ENCODE data around the gene RAB24. TPM values are rescaled to one million over a fixed set of nuclear protein-coding genes. Genes with fewer than 3 reads are reported as not detected.

Gene RAB24
- total RNA-seq (2012; rRNA removed): 15.6 and 18.5 TPM in 2 replicates
- polyA plus RNA-seq (2012; rRNA removed): 60.8 and 71.1 TPM in 2 replicates
- polyA plus RNA-seq (2012; cell fraction: cytosol; rRNA removed): 84.6 and 99.1 TPM in 2 replicates
- 302 and 389 TPM in 2 replicates for polyA plus RNA-seq (2012; cell fraction: nucleus; rRNA removed; ENCODE audit: low replicate concordance)
- percentile 65 among the genes with signal in this experiment for Bru-seq, nascent RNA
- BruChase-seq, experiment 1, labeled RNA remaining after a 6-hour chase: percentile 84 among the genes with signal in this experiment
- percentile 72 among the genes with signal in this experiment for BruChase-seq, experiment 2, labeled RNA remaining after a 2-hour chase
- long read RNA-seq, transcript RAB24-206 (7 exons, 1,820 nt): minor isoform, 18 of 62 reads
- long read RNA-seq, transcript RAB24-204 (9 exons, 1,236 nt): minor isoform, 6 of 62 reads
- long read RNA-seq, transcript RAB24-201 (8 exons, 1,311 nt): major isoform, 29 of 62 reads
- long read RNA-seq, partial matches to known transcripts: 0 of 62 reads
- long read RNA-seq, other reads (novel, unspliced or antisense): 9 of 62 reads

DNA sequence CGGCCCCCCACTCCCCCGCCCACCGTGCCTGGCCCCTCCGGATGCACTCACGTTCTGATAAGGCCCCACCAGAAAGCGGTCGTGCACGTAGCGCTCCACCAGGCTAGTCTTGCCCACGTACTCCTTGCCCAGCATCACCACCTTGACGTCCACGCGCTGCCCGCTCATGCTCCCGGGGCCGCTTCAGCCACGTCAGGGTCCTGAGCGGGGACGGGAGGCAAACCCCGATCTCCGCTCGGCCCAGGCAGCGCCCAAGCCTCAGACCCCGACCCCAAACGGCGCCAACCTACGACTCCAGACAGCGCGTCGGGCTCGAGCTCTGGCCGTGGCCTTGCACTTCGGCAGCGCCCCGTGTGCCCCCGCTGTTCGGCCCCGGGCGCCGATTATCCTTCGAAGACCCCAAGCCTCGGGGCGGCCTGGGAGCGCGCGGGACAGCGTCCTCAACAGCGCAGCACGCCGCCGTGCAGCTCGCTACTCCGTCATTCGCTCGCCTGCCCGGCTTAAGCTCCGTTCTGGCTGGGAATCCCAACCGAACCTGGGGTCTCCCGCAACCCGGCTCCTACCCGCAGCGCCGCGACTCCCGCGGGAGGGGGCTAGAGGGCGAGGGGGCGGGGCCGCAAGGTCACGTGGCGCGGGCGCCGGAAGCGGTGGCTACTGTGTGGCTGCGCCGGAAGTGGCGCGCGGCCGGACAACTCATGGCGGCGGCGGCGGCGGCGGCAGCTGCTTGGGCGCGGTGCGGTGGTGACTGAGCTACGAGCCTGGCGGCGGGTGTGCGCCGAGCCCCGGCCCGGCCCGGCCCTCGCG is at the start of gene RAB24, which contains the start of gene PRELID1:
RAB24 (minus strand) TSS at position 599 of the 804 bp plus-strand sequence; CDS start at position 168, 431 bp downstream.
PRELID1 (plus strand) TSS at position 679 of the 804 bp plus-strand sequence. CDS start 187 bp downstream, outside the sequence.
- Histone ChIP-seq H2AK5ac (ENCODE audit: low read depth, low read length) (peak within 1 kb of the TSS; percentile 89), H3K9me1 (ENCODE audit: insufficient read depth, low read length) (peaks cover 8% of the 10 kb centered on the region; the same call in 1 of the 2 replicates), H3K27ac (ENCODE audit: insufficient read depth, low read length) (peak within 1 kb of the TSS; percentile 94), H2BK20ac (ENCODE audit: low read depth, low read length) (no peak within 1 kb of the TSS), H3K9me3 (ENCODE audit: control insufficient read depth, insufficient read depth, low read length) (no peaks in the 10 kb centered on the region), H3K4me3 (ENCODE audit: insufficient read depth, low read depth, low read length) (peak within 1 kb of the TSS; percentile 98), H3K79me1 (ENCODE audit: low read depth in 1 of 2, low read length in 2 of 2) (peaks cover 12 to 66% of the 10 kb centered on the region in 2 experiments), H2BK5ac (ENCODE audit: low read depth, low read length, poor library complexity, severe bottlenecking) (peak within 1 kb of the TSS; percentile 67), H3K4me2 (ENCODE audit: low read depth, low read length) (peak within 1 kb of the TSS; percentile 93), H3K4me1 (ENCODE audit: control insufficient read depth, insufficient read depth, low read length) (peaks cover 12% of the 10 kb centered on the region), H4K5ac (ENCODE audit: low read depth, low read length) (peak within 1 kb of the TSS; percentile 86), H3K27me3 (ENCODE audit: control insufficient read depth, insufficient read depth, low read length) (no peaks in the 10 kb centered on the region), H2AK9ac (replicated peaks; ENCODE audit: low read depth, low read length, poor library complexity) (peak within 1 kb of the TSS; percentile 98), H2AFZ (replicated peaks; ENCODE audit: low read length, poor library complexity) (peak within 1 kb of the TSS; percentile 90), H4K20me1 (ENCODE audit: insufficient read depth, low read length) (peaks cover 25% of the 10 kb centered on the region), H4K91ac (ENCODE audit: insufficient read depth, low read depth, low read length) (peak within 1 kb of the TSS; percentile 80), H2BK15ac (ENCODE audit: low read depth, low read length) (no peak within 1 kb of the TSS), H3K56ac (ENCODE audit: extremely low read depth, insufficient read depth, low read length) (peak within 1 kb of the TSS; percentile 83), H3K9ac (ENCODE audit: low read depth, low read length) (peak within 1 kb of the TSS; percentile 97), H4K8ac (ENCODE audit: low read depth in 2 of 2, low read length in 2 of 2) (peak within 1 kb of the TSS; percentile 95), H2BK120ac (ENCODE audit: low read depth, low read length) (peak within 1 kb of the TSS; percentile 16; the same call in 1 of the 2 replicates), H3K36me3 (ENCODE audit: control insufficient read depth, insufficient read depth, low read length) (peaks cover 32% of the 10 kb centered on the region), H3K14ac (replicated peaks; ENCODE audit: low read depth, low read length) (peak within 1 kb of the TSS; percentile 90), H3K23ac (ENCODE audit: low read depth, low read length) (peak within 1 kb of the TSS; percentile 94), H3K18ac (ENCODE audit: low read depth, low read length) (peak within 1 kb of the TSS; percentile 80; the same call in 1 of the 2 replicates), H3K4ac (ENCODE audit: low read depth, low read length) (peak within 1 kb of the TSS; percentile 89)
- ChIA-PET CTCF (no interaction called here), POLR2A (ENCODE audit: unreplicated experiment) (no interaction called here)
- TF ChIP-seq MXI1 (IDR thresholded peaks at IDR 0.05; ENCODE audit: borderline replicate concordance, low read depth, low read length) (peak; percentile 75; the same call in 1 of the 2 replicates), MAFK (IDR thresholded peaks at IDR 0.05; ENCODE audit: low read depth, low read length) (no peak), CHD1 (IDR thresholded peaks at IDR 0.05; ENCODE audit: low read depth, low read length) (no peak), POLR2A (IDR thresholded peaks at IDR 0.05; ENCODE audit: low read depth, low read length) (peak; percentile 66), MAZ (IDR thresholded peaks at IDR 0.05; ENCODE audit: borderline replicate concordance, low read depth, low read length) (peak; percentile 97), CTCF (conservative IDR thresholded peaks at IDR 0.05; ENCODE audit: low read depth, low read length) (peak; percentile 34), RFX5 (IDR thresholded peaks at IDR 0.05; ENCODE audit: low read depth, low read length) (no peak)
- TF ChIP-seq, protein P1, sequence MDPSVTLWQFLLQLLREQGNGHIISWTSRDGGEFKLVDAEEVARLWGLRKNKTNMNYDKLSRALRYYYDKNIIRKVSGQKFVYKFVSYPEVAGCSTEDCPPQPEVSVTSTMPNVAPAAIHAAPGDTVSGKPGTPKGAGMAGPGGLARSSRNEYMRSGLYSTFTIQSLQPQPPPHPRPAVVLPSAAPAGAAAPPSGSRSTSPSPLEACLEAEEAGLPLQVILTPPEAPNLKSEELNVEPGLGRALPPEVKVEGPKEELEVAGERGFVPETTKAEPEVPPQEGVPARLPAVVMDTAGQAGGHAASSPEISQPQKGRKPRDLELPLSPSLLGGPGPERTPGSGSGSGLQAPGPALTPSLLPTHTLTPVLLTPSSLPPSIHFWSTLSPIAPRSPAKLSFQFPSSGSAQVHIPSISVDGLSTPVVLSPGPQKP (IDR thresholded peaks at IDR 0.05; ENCODE audit: borderline replicate concordance, low read depth, low read length): no peak
- TF ChIP-seq, protein P2, sequence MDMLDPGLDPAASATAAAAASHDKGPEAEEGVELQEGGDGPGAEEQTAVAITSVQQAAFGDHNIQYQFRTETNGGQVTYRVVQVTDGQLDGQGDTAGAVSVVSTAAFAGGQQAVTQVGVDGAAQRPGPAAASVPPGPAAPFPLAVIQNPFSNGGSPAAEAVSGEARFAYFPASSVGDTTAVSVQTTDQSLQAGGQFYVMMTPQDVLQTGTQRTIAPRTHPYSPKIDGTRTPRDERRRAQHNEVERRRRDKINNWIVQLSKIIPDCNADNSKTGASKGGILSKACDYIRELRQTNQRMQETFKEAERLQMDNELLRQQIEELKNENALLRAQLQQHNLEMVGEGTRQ (IDR thresholded peaks at IDR 0.05; ENCODE audit: low read depth, low read length): peak; percentile 96
- dilution Hi-C loops (cut with HindIII; ENCODE audit: low sequenced_read_pairs, unreplicated experiment): no loop called here
- peak; percentile 74 for DNase-seq
- ATAC-seq (ENCODE audit: low read depth): peak; percentile 72
- in situ Hi-C loops (cut with MboI; ENCODE audit: low sequenced_read_pairs): no loop called here
- intact Hi-C loops (cut with micrococcal nuclease): no loop called here
- BruUV-seq (replicated peaks): TSS peak; percentile 90
- WGBS, 2 experiments (ENCODE audit: extremely low coverage in 2 of 2, insufficient read length in 1 of 2): 0% methylated on average over 60 of the region's 100 CpGs; no CpG with 5 or more reads in 1 of the 2 experiments
